GM10266 (cell line): ENCODE results near the gene RMRP.

Source experiments
- DNase-seq: peaks from one replicate; pipeline ENCODE4 v3.0.0; 2012; ENCODE audit errors: extremely low spot score
- CTCF ChIP-seq: IDR thresholded peaks from 2 replicates; pipeline ENCODE4 v1.5.1; 2012; ENCODE audit warnings: mild to moderate bottlenecking, low read depth; ENCODE audit not compliant: control insufficient read depth, insufficient read depth; ENCODE audit errors: missing control alignments

RMRP gene

DNA sequence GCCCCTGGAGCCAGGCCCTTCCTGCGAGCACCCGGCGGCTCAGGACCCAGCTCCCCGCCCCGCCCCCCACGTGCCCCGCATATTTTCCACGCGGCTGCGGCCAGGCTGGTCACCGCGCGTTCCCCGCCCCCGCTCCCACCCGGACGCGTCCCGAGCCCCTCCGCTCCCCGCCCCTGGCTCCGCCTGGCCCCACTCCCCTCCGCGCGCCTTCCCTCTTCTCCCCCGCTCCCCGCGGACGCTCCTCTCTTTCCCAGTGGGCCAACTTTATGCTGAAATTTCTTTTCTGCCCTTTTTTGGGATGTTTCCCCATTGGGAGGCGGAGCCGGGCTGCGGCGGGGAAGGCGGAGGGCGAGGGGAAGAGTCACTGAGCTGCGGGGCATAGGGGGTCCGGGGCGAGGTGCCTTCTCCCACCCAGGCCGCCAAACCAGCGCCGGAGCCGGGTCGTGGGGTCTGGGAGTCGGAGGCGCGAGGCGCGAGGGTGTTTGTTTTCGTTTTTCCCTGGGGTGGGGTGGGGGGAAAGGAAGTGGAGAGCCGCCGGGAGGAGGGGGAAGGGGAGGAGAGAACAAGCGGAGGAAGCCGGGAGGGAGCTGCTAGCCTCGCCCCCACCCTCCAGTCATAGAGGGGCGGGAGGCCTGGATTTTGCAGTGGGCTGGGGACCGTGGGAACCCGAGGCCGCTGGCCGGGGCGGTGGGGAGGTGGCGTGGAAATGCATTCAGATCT is 33.0 kb upstream of the RMRP start:
- DNase-seq, result peak; percentile 67
- no peak for TF ChIP-seq CTCF

DNA sequence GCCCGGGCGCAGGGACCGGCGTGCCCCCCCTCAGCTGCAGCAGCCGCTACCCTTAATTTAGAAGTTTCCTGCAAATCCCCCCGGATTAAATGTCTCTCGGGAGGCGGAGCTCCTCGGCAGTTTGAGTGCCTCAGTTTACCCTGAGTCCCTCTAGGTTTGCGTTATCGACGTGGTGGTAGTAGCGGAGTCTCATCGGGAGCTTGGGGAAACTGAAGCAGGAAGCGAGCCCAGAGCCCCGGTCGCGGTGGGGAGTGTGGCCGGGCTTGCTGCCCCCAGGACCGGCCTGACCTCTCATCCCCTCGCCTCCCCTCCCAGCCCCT is 32.4 kb upstream of the RMRP start:
- DNase-seq, result no peak
- no peak for TF ChIP-seq CTCF

DNA sequence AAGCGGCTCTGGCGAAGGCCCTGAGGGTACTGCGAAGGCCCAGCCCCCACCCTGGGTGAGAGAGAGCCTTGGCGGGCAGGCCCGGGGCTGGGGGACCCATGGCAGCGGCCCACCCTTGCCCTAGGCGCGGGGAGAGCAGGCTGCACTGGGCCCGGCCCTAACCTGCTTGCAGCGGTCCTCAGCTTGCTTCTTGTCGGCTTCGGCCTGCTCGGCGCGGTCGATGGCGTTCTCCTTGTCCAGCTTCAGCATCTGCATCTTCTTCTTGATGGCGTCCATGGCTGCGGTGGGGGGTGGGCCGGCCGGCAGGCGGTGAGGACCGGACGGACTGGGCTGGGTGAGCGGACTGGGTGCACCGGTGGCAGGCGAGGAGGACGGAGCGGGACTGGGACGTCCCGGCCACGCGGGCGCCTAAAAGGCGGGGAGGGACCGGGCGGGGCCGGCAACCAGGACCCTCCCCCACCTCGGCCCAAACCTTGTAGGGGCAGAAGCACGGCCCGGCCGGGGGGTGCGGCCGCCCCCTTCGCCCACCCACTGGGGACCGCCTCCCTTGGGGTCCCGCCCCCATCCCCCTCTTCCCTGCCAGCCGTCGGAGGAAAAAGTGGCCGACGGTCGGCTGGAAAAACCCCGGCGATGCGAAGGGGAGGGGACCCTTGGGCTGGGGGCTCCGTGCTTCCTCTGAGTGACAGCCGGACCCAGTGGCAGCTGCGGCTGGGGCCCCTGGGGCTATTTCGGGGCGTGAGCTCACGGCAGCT is 31.9 kb upstream of the RMRP start, which contains the start of gene TPM2:
TSS of gene TPM2 (minus strand) at position 384 of the 752 bp plus-strand sequence. CDS start at position 276, 108 bp downstream.
- no peak for TF ChIP-seq CTCF
- DNase-seq, result peak; percentile 69

- DNase-seq, result no peak
- no peak for TF ChIP-seq CTCF
Measured at GRCh38 chr9:35688558-35689541, 31.0 kb upstream of the RMRP start.

DNA sequence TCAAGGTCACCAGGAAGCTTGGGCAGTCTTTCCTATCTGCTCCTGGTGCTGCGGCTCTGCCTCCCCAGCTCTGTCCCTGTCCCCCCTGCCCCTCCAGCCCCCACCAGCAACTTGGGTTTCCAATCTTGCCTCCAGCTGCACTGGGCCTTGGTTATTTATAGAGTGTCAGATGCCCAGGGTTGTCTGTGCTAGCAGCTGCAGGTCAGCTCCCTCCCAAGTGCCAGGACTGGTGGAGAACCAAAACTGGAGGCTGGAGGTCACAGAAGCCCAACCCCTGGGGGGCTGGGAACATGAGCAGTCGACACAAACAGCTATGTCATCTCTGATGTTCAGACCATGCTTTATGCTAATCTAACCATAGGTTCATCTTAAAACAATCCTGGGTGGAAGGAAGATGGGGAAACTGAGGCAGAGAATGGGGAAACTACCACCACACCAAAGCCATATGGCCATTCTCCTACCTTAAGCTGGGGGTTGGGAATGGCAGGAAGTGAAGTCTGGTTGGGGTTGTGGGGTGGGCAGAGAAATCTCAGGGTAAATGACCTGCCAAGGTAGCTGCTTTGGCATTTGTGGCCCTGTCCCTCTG is 30.2 kb upstream of the RMRP start:
- no peak for TF ChIP-seq CTCF

GRCh38 chr9:35687306-35687705 is 29.5 kb upstream of the RMRP start:
- no peak for TF ChIP-seq CTCF
- DNase-seq, result no peak

More for the DNA sequence above, 30.2 kb upstream of the RMRP start:
- DNase-seq, result no peak
